Fibroblast of villous mesenchyme (primary cell): ENCODE results near the gene EFCAB12. TPM values are rescaled to one million over a fixed set of nuclear protein-coding genes. Genes with fewer than 3 reads are reported as not detected.

Experiments
- DNase-seq: peaks from one replicate; pipeline ENCODE4 v3.0.0-alpha.2; 2010; ENCODE audit warnings: low read depth
- H3K4me3 ChIP-seq: 2 replicates; pipeline ENCODE4 v1.5.1; 2011; ENCODE audit warnings: low read depth, mild to moderate bottlenecking, low read length
- CTCF ChIP-seq: IDR thresholded peaks from 2 replicates; pipeline ENCODE4 v1.5.1; 2012; ENCODE audit warnings: low read depth, mild to moderate bottlenecking, low read length; ENCODE audit not compliant: insufficient read depth
- total RNA-seq: library from RNA; depleted of rRNA; stranded (reverse); fragments of >200 nt; gene quantifications from 2 replicates; pipeline ENCODE4 v1.2.3, GENCODE V29; 2012

The EFCAB12 gene
- total RNA-seq, 1 donor = not detected

- H3K4me3 ChIP-seq = no peak overlapping the region
- TF ChIP-seq CTCF = no peak
- no peak for DNase-seq
Measured at GRCh38 chr3:129448186-129448895, 19.9 kb upstream of the EFCAB12 start.

GRCh38 chr3:129446926-129447325, 18.5 kb upstream of the EFCAB12 start:
- no peak for DNase-seq
- no peak overlapping the region for H3K4me3 ChIP-seq
- TF ChIP-seq CTCF = no peak

GRCh38 chr3:129445471-129445870, 17.0 kb upstream of the EFCAB12 start:
- no peak overlapping the region for H3K4me3 ChIP-seq
- TF ChIP-seq CTCF = no peak
- DNase-seq = no peak

GRCh38 chr3:129442947-129443346, 14.5 kb upstream of the EFCAB12 start:
- DNase-seq = no peak
- TF ChIP-seq CTCF = no peak
- H3K4me3 ChIP-seq = no peak overlapping the region

GRCh38 chr3:129442486-129442885, 14.1 kb upstream of the EFCAB12 start:
- no peak for TF ChIP-seq CTCF
- H3K4me3 ChIP-seq = no peak overlapping the region
- DNase-seq = no peak

GRCh38 chr3:129441782-129442181, 13.3 kb upstream of the EFCAB12 start:
- no peak overlapping the region for H3K4me3 ChIP-seq
- no peak for TF ChIP-seq CTCF
- peak; percentile 70 for DNase-seq

GRCh38 chr3:129441215-129441614, 12.8 kb upstream of the EFCAB12 start:
- H3K4me3 ChIP-seq = peak overlapping the region; percentile 99
- DNase-seq = no peak
- no peak for TF ChIP-seq CTCF
